ENCODE measurements around the gene CENPP.
A peak's percentile ranks its signal among the peaks of the same experiment; 100 is the strongest.

CENPP gene

GRCh38 chr9:92444841-92445240, 119.1 kb downstream of the CENPP start:
- Histone ChIP-seq H3K27ac (no peak overlapping the region), H3K4me3 (no peak overlapping the region)
- TF ChIP-seq, protein P1, sequence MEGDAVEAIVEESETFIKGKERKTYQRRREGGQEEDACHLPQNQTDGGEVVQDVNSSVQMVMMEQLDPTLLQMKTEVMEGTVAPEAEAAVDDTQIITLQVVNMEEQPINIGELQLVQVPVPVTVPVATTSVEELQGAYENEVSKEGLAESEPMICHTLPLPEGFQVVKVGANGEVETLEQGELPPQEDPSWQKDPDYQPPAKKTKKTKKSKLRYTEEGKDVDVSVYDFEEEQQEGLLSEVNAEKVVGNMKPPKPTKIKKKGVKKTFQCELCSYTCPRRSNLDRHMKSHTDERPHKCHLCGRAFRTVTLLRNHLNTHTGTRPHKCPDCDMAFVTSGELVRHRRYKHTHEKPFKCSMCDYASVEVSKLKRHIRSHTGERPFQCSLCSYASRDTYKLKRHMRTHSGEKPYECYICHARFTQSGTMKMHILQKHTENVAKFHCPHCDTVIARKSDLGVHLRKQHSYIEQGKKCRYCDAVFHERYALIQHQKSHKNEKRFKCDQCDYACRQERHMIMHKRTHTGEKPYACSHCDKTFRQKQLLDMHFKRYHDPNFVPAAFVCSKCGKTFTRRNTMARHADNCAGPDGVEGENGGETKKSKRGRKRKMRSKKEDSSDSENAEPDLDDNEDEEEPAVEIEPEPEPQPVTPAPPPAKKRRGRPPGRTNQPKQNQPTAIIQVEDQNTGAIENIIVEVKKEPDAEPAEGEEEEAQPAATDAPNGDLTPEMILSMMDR (IDR thresholded peaks at IDR 0.05) = no peak
- no peak for DNase-seq (ENCODE audit: low spot score)

DNA sequence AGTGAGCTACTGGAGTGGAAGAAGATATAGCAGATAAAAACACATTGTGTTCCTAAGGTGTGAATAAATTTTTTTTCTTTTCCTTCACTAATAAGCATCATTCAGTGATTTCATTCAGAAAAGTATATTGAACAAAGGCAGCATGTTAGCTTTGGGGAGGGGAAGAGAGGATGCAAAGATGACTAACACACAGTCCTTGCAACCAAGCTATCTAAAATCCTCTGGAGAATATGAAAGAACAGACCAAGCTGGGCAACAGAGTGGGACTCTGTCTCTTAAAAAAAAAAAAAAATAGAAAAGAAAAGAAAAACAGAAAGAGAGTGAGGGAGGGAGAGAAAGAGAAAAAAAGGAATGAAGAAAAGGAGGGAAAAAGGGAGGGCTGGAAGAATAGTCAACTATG, 120.8 kb downstream of the CENPP start:
- H3K27ac ChIP-seq = no peak overlapping the region
- no peak overlapping the region for H3K4me3 ChIP-seq
- TF ChIP-seq, protein P1 (IDR thresholded peaks at IDR 0.05) = no peak
- no peak for DNase-seq (ENCODE audit: low spot score)

DNA sequence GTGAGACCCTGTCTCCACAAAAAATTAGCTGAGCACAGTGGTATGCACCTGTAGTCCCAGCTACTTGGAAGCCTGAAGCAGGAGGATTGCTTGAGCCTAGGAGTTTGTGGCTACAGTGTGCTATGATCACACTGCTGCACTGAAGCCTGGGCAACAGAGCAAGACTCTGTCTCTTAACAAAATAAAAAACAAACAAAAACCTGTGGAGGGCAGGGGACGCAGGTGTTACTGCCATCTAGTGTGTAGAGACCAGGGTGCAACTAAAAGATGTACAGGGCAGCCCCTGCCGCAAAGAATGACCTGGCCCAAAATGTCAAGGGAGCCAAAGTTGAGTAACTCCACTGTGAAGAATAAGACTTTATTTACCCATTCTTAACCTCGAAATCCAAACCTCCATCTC, 129.5 kb downstream of the CENPP start:
- DNase-seq (ENCODE audit: low spot score) = no peak
- H3K27ac ChIP-seq = no peak overlapping the region
- TF ChIP-seq, protein P1 (IDR thresholded peaks at IDR 0.05) = no peak
- H3K4me3 ChIP-seq = no peak overlapping the region

DNA sequence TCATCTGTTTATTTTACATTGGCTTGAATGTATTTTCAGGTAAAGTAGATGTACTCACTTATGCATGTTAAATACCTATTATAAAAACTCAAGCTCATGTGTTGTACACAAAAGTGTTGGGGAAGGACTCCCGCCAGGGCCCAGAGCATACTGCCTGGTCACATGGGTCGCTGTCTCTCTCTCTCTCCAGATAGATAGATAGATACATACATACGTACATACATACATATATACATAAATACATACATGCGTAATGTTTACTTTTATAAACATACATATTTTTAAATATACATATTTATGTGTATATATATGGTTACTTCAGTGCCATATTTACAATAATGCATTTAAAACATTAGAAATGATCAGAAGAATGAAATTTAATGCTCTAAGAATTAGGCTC, 131.8 kb downstream of the CENPP start:
- no peak overlapping the region for H3K27ac ChIP-seq
- DNase-seq (ENCODE audit: low spot score) = no peak
- TF ChIP-seq, protein P1 (IDR thresholded peaks at IDR 0.05) = no peak
- no peak overlapping the region for H3K4me3 ChIP-seq

DNA sequence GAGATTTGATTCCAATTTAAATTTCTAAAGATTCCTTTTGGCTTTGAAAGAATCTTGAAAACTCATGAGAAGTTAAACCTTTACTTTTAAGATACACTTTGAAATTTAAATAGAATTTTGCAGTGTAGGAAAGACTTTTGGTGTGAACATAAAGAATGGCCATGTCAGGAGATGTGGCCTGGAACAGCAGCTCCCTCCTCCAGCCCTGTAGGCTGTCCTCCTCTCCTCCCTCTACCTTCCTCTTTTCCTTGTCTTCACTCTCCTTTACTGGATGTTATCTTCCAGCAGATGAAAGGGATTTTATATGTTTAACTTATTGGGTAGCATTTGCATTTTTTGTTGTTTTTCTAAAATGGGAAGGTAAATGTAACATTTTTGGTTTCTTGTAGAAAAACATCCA, 137.6 kb downstream of the CENPP start:
- Histone ChIP-seq H3K4me3 (no peak overlapping the region), H3K27ac (peak overlapping the region; percentile 80 to 95)
- no peak for DNase-seq (ENCODE audit: low spot score)
- TF ChIP-seq, protein P1 (IDR thresholded peaks at IDR 0.05) = no peak

- H3K27ac ChIP-seq = peak overlapping the region; percentile 80 to 95
- H3K4me3 ChIP-seq = peak overlapping the region; percentile 2
- TF ChIP-seq, protein P1 (IDR thresholded peaks at IDR 0.05) = no peak
- DNase-seq (ENCODE audit: low spot score) = no peak
Measured at GRCh38 chr9:92463984-92464383, 138.2 kb downstream of the CENPP start.

DNA sequence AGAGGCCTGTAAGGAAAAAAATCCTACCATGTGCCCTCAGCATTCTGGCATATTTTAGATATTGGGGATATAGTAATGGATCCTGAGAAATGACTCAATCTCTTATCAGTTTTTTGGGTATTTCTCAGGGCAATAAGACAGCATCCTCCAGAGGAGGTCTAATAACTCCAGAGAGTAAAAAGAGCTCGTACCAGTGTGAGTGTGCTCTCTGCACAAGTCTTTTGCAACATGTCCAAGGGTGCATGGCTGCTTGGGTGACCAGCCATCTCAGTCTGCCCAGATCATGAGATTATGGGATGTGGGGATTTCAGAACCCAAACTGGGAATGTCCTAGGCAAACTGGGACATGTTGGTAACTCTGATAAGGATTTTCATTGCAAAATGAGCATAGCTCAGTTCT, 141.3 kb downstream of the CENPP start:
- Histone ChIP-seq H3K27ac (peak overlapping the region in 1 of 2 donors; percentile 58), H3K4me3 (no peak overlapping the region)
- no peak for DNase-seq (ENCODE audit: low spot score)
- TF ChIP-seq, protein P1 (IDR thresholded peaks at IDR 0.05) = no peak

Data from coronary artery (tissue), 2 donors.